ENCODE results near the gene RAB44. TPM values are rescaled to one million over a fixed set of nuclear protein-coding genes. Genes with fewer than 3 reads are reported as not detected.
A peak's percentile ranks its signal among the peaks of the same experiment; 100 is the strongest.

RAB44 gene
- total and polyA plus RNA-seq, 2 of the 13 experiments (the other 11 are each of a cell fraction or from before 2014, with no cell fraction given) = not detected

DNA sequence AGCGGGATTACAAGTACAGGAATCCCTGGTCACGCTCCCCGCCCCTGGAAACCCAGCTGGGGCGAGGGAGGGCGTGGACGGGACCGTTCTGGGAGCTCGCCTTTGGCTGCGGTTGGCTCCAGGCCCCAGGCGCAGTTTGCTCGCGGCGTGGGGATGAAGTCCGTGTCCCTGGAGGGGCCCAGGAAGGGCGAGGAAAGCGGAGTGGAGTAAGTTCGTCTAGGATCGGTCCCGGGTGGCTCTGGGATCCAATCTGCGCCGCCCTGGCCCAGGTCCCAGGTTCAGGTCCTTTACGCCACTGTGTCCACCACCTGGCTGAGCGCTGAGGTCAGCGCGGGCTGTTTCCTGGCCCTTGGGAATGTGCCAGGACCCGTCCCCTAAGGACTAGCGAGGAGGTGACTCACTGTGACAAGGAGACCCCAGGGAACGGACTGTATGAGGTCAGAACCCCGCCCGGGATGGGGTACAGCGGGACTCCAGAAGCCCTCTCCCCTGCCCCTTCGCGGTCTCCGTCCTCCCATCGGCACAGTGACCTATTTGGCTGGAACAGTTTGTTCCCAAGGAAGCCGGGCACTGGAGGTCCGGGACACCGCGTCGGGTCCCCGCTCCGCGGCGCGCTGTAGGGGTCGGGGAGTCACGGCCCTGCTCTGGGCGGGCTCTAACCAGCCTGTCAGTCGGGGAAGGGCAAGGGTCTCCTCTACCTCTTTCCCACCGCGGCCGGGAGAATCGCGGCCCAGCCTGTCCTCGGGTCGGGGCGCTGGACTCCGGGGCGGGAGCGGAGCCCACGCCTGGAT lies 18.4 kb upstream of the RAB44 start (continued):
- TF ChIP-seq, protein P1, sequence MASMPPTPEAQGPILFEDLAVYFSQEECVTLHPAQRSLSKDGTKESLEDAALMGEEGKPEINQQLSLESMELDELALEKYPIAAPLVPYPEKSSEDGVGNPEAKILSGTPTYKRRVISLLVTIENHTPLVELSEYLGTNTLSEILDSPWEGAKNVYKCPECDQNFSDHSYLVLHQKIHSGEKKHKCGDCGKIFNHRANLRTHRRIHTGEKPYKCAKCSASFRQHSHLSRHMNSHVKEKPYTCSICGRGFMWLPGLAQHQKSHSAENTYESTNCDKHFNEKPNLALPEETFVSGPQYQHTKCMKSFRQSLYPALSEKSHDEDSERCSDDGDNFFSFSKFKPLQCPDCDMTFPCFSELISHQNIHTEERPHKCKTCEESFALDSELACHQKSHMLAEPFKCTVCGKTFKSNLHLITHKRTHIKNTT (CRISPR knock-in tag; IDR thresholded peaks at IDR 0.05) = no peak
- TF ChIP-seq ZNF331 (CRISPR knock-in tag; IDR thresholded peaks at IDR 0.05) (no peak), ZNF629 (CRISPR knock-in tag; conservative IDR thresholded peaks at IDR 0.05) (no peak), TCF7 (IDR thresholded peaks at IDR 0.05; ENCODE audit: low read depth) (no peak), NFIC (IDR thresholded peaks at IDR 0.05; ENCODE audit: low read length) (no peak), ZFY (CRISPR knock-in tag; IDR thresholded peaks at IDR 0.05) (peak; percentile 10; the same call in 1 of the 2 replicates), HNF4G (IDR thresholded peaks at IDR 0.05; ENCODE audit: borderline replicate concordance, low read depth, low read length) (no peak), HNF4G (CRISPR knock-in tag; IDR thresholded peaks at IDR 0.05; ENCODE audit: borderline replicate concordance, low read depth) (no peak), MAFG (CRISPR knock-in tag; IDR thresholded peaks at IDR 0.05) (no peak), ZNF121 (CRISPR knock-in tag; IDR thresholded peaks at IDR 0.05) (no peak; the same call in 1 of the 2 replicates), FOXC1 (CRISPR knock-in tag; IDR thresholded peaks at IDR 0.05; ENCODE audit: borderline replicate concordance) (no peak), ZNF816 (CRISPR knock-in tag; IDR thresholded peaks at IDR 0.05; ENCODE audit: borderline replicate concordance) (no peak; the same call in 1 of the 2 replicates), ZNF292 (CRISPR knock-in tag; IDR thresholded peaks at IDR 0.05; ENCODE audit: borderline replicate concordance, low read depth) (no peak), GFI1 (CRISPR knock-in tag; IDR thresholded peaks at IDR 0.05; ENCODE audit: borderline replicate concordance) (no peak; the same call in 1 of the 2 replicates), ZBTB8A (CRISPR knock-in tag; IDR thresholded peaks at IDR 0.05; ENCODE audit: borderline replicate concordance, low read depth) (no peak), ZNF878 (CRISPR knock-in tag; IDR thresholded peaks at IDR 0.05) (no peak), ZNF775 (CRISPR knock-in tag; IDR thresholded peaks at IDR 0.05; ENCODE audit: borderline replicate concordance) (no peak; the same call in 1 of the 2 replicates), RBFOX2 (IDR thresholded peaks at IDR 0.05; ENCODE audit: low read depth, low read length) (peak; percentile 56)
- TF ChIP-seq, protein P2, sequence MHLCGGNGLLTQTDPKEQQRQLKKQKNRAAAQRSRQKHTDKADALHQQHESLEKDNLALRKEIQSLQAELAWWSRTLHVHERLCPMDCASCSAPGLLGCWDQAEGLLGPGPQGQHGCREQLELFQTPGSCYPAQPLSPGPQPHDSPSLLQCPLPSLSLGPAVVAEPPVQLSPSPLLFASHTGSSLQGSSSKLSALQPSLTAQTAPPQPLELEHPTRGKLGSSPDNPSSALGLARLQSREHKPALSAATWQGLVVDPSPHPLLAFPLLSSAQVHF (CRISPR knock-in tag; IDR thresholded peaks at IDR 0.05) = no peak
- TF ChIP-seq, protein P3, sequence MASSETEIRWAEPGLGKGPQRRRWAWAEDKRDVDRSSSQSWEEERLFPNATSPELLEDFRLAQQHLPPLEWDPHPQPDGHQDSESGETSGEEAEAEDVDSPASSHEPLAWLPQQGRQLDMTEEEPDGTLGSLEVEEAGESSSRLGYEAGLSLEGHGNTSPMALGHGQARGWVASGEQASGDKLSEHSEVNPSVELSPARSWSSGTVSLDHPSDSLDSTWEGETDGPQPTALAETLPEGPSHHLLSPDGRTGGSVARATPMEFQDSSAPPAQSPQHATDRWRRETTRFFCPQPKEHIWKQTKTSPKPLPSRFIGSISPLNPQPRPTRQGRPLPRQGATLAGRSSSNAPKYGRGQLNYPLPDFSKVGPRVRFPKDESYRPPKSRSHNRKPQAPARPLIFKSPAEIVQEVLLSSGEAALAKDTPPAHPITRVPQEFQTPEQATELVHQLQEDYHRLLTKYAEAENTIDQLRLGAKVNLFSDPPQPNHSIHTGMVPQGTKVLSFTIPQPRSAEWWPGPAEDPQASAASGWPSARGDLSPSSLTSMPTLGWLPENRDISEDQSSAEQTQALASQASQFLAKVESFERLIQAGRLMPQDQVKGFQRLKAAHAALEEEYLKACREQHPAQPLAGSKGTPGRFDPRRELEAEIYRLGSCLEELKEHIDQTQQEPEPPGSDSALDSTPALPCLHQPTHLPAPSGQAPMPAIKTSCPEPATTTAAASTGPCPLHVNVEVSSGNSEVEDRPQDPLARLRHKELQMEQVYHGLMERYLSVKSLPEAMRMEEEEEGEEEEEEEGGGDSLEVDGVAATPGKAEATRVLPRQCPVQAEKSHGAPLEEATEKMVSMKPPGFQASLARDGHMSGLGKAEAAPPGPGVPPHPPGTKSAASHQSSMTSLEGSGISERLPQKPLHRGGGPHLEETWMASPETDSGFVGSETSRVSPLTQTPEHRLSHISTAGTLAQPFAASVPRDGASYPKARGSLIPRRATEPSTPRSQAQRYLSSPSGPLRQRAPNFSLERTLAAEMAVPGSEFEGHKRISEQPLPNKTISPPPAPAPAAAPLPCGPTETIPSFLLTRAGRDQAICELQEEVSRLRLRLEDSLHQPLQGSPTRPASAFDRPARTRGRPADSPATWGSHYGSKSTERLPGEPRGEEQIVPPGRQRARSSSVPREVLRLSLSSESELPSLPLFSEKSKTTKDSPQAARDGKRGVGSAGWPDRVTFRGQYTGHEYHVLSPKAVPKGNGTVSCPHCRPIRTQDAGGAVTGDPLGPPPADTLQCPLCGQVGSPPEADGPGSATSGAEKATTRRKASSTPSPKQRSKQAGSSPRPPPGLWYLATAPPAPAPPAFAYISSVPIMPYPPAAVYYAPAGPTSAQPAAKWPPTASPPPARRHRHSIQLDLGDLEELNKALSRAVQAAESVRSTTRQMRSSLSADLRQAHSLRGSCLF (CRISPR knock-in tag; IDR thresholded peaks at IDR 0.05; ENCODE audit: borderline replicate concordance) = no peak
- TF ChIP-seq, protein P4, sequence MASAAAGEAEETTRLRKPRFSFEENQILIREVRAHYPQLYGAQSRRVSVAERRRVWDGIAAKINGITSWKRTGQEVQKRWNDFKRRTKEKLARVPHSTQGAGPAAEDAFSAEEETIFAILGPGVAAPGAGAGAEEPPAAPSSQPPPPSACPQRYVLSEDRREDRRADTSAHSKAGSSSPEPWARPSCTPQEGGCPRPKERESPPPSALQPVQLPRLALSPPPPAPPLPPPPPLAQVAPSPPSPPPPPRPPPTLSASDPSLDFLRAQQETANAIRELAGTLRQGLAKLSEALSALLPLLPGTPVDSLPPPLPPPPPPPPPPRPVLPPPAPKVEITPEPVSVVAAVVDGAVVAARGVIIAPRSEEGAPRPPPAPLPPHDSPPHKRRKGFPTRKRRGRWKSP (CRISPR knock-in tag; IDR thresholded peaks at IDR 0.05) = peak; percentile 30; the same call in 1 of the 2 replicates
